ENCODE data around the gene CSNK1A1. TPM values are rescaled to one million over a fixed set of nuclear protein-coding genes. Genes with fewer than 3 reads are reported as not detected.

Gene CSNK1A1
- total and polyA plus RNA-seq, 2 experiments from 2014 or later, result 106 to 231 TPM

- Histone ChIP-seq H3K27ac (no peak overlapping the region), H3K4me2 (no peak overlapping the region), H3K27me3 (no peaks in the 10 kb centered on the region), H2AFZ (no peak overlapping the region), H4K20me1 (ENCODE audit: insufficient read depth, poor library complexity, severe bottlenecking) (peaks cover 99% of the 10 kb centered on the region), H3K79me2 (peaks cover 100% of the 10 kb centered on the region), H3K9me3 (ENCODE audit: low read depth) (no peaks in the 10 kb centered on the region), H3K9me2 (replicated peaks; ENCODE audit: insufficient read depth) (no peaks in the 10 kb centered on the region), H3K4me3 (no peak overlapping the region), H3K36me3 (replicated peaks; ENCODE audit: insufficient read depth, low read depth) (no peaks in the 10 kb centered on the region), H3K4me1 (ENCODE audit: insufficient read depth) (peaks cover 19% of the 10 kb centered on the region)
- TF ChIP-seq EZH2phosphoT487 (IDR thresholded peaks at IDR 0.05; ENCODE audit: low read depth, severe bottlenecking, unreplicated experiment) (no peak), CTCF (IDR thresholded peaks at IDR 0.05; ENCODE audit: poor library complexity) (no peak), EZH2 (IDR thresholded peaks at IDR 0.05; ENCODE audit: borderline replicate concordance) (no peak)
- DNase-seq (ENCODE audit: low spot score), result no peak
- WGBS (ENCODE audit: low lambda C conversion rate, missing lambda C conversion rate), result 88% methylated on average over 7 of the region's 7 CpGs
Observed at GRCh38 chr5:149532413-149532812, 18.8 kb downstream of the CSNK1A1 start.

DNA sequence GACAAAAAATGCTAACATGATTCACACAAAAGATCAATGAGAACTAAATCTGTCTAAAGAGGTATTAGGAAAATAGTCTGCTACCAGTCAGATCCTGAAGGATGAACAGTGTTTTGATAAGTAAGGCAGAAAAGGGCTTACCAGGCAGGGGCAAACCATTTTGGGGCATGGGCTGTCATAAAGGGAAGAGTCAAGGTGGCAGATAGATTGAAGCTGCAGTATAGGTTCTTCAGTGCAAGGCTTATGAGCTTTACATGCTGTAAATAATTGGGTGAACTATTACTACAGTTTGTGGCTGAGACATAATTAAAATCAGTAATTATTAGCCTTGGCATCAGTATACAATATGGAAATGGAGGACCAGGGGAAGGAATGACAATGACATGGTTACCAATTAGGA, 21.8 kb downstream of the CSNK1A1 start:
- no peak overlapping the region for H2AFZ ChIP-seq
- no peak overlapping the region for H3K4me3 ChIP-seq
- H3K27ac ChIP-seq, result no peak overlapping the region
- no peaks in the 10 kb centered on the region for H3K27me3 ChIP-seq
- TF ChIP-seq CTCF (IDR thresholded peaks at IDR 0.05; ENCODE audit: poor library complexity), result no peak
- no peak for TF ChIP-seq EZH2 (IDR thresholded peaks at IDR 0.05; ENCODE audit: borderline replicate concordance)
- TF ChIP-seq EZH2phosphoT487 (IDR thresholded peaks at IDR 0.05; ENCODE audit: low read depth, severe bottlenecking, unreplicated experiment), result no peak
- no peak for DNase-seq (ENCODE audit: low spot score)
- H3K4me2 ChIP-seq, result no peak overlapping the region
- peaks cover 99% of the 10 kb centered on the region for H4K20me1 ChIP-seq (ENCODE audit: insufficient read depth, poor library complexity, severe bottlenecking)
- no peaks in the 10 kb centered on the region for H3K9me3 ChIP-seq (ENCODE audit: low read depth)
- H3K4me1 ChIP-seq (ENCODE audit: insufficient read depth), result peaks cover 26% of the 10 kb centered on the region
- no peaks in the 10 kb centered on the region for H3K9me2 ChIP-seq (replicated peaks; ENCODE audit: insufficient read depth)
- no peaks in the 10 kb centered on the region for H3K36me3 ChIP-seq (replicated peaks; ENCODE audit: insufficient read depth, low read depth)
- peaks cover 100% of the 10 kb centered on the region for H3K79me2 ChIP-seq

GRCh38 chr5:149528281-149529060, 22.8 kb downstream of the CSNK1A1 start:
- Histone ChIP-seq H3K9me2 (replicated peaks; ENCODE audit: insufficient read depth) (no peaks in the 10 kb centered on the region), H3K4me1 (ENCODE audit: insufficient read depth) (peaks cover 26% of the 10 kb centered on the region), H3K27me3 (no peaks in the 10 kb centered on the region), H3K4me3 (no peak overlapping the region), H2AFZ (no peak overlapping the region), H3K36me3 (replicated peaks; ENCODE audit: insufficient read depth, low read depth) (no peaks in the 10 kb centered on the region), H3K4me2 (peak overlapping the region; percentile 6), H3K79me2 (peaks cover 100% of the 10 kb centered on the region), H3K9me3 (ENCODE audit: low read depth) (no peaks in the 10 kb centered on the region), H3K27ac (no peak overlapping the region), H4K20me1 (ENCODE audit: insufficient read depth, poor library complexity, severe bottlenecking) (peaks cover 100% of the 10 kb centered on the region)
- DNase-seq (ENCODE audit: low spot score), result no peak
- WGBS (ENCODE audit: low lambda C conversion rate, missing lambda C conversion rate), result 81% methylated on average over 4 of the region's 4 CpGs
- no peak for TF ChIP-seq EZH2 (IDR thresholded peaks at IDR 0.05; ENCODE audit: borderline replicate concordance)
- no peak for TF ChIP-seq EZH2phosphoT487 (IDR thresholded peaks at IDR 0.05; ENCODE audit: low read depth, severe bottlenecking, unreplicated experiment)
- no peak for TF ChIP-seq CTCF (IDR thresholded peaks at IDR 0.05; ENCODE audit: poor library complexity)
